SK-N-SH treated with all-trans-retinoic acid at 6 μM for 48 hours (cell line): ENCODE measurements around the gene CDK4.

Source experiments
- ATAC-seq: fragments of 200-7000 bp; cut with Tn5 transposase; 3 replicates; pipeline ENCODE4 v1.9.1; 2020; ENCODE audit warnings: mild to moderate bottlenecking, moderate library complexity
- ARNTL ChIP-seq: fragments of 450-650 bp; formaldehyde crosslinking; IDR thresholded peaks from 2 replicates; pipeline ENCODE4 v1.5.0; 2020; ENCODE audit warnings: low read depth, mild to moderate bottlenecking, moderate library complexity, borderline replicate concordance
- BACH2 ChIP-seq: fragments of 250-450 bp; sonication (Bioruptor Pico); IDR thresholded peaks from 2 replicates; pipeline ENCODE4 v1.9.0; 2021; ENCODE audit warnings: mild to moderate bottlenecking, borderline replicate concordance
- CREB5 ChIP-seq: fragments of 250-450 bp; sonication (Bioruptor Pico); IDR thresholded peaks from 2 replicates; pipeline ENCODE4 v1.5.1; 2020; ENCODE audit warnings: low read depth, mild to moderate bottlenecking, moderate library complexity
- CSDC2 ChIP-seq: fragments of 250-450 bp; sonication (Bioruptor Pico); IDR thresholded peaks from 2 replicates; pipeline ENCODE4 v1.5.0; 2020; ENCODE audit warnings: mild to moderate bottlenecking, moderate library complexity
- CSRNP3 ChIP-seq: fragments of 250-450 bp; sonication (Bioruptor Pico); IDR thresholded peaks from 2 replicates; pipeline ENCODE4 v1.5.1; 2021; ENCODE audit warnings: mild to moderate bottlenecking, moderate library complexity
- GLIS3 ChIP-seq: fragments of 250-450 bp; sonication (Bioruptor Pico); IDR thresholded peaks from 2 replicates; pipeline ENCODE4 v1.5.0; 2020; ENCODE audit warnings: mild to moderate bottlenecking, moderate library complexity
- ISL1 ChIP-seq: fragments of 250-450 bp; sonication (Bioruptor Pico); IDR thresholded peaks from 2 replicates; pipeline ENCODE4 v2.1.2; 2022; ENCODE audit warnings: mild to moderate bottlenecking, moderate library complexity
- OSR1 ChIP-seq: fragments of 250-450 bp; sonication (Bioruptor Pico); IDR thresholded peaks from 2 replicates; pipeline ENCODE4 v1.8.0; 2022; ENCODE audit warnings: moderate library complexity, mild to moderate bottlenecking, inconsistent platforms
- PATZ1 ChIP-seq: fragments of 250-450 bp; sonication (Bioruptor Pico); IDR thresholded peaks from 2 replicates; pipeline ENCODE4 v1.8.0; 2020; ENCODE audit warnings: mild to moderate bottlenecking, moderate library complexity, borderline replicate concordance
- POU6F1 ChIP-seq: fragments of 250-450 bp; sonication (Bioruptor Pico); IDR thresholded peaks from 2 replicates; pipeline ENCODE4 v1.8.0; 2021; ENCODE audit warnings: low read depth, mild to moderate bottlenecking, moderate library complexity, borderline replicate concordance
- PPARA ChIP-seq: fragments of 250-450 bp; sonication (Bioruptor Pico); IDR thresholded peaks from 2 replicates; pipeline ENCODE4 v1.5.0; 2020; ENCODE audit warnings: mild to moderate bottlenecking, borderline replicate concordance
- RARB ChIP-seq: fragments of 250-450 bp; sonication (Bioruptor Pico); IDR thresholded peaks from 2 replicates; pipeline ENCODE4 v1.8.0; 2021; ENCODE audit warnings: mild to moderate bottlenecking, moderate library complexity
- SNAI2 ChIP-seq: fragments of 250-450 bp; sonication (Bioruptor Pico); IDR thresholded peaks from 2 replicates; pipeline ENCODE4 v1.5.0; 2020; ENCODE audit warnings: mild to moderate bottlenecking, moderate library complexity
- TCF4 ChIP-seq: fragments of 250-450 bp; sonication (Bioruptor Pico); IDR thresholded peaks from 2 replicates; pipeline ENCODE4 v1.8.0; 2021; ENCODE audit warnings: mild to moderate bottlenecking, moderate library complexity, borderline replicate concordance
- TOX ChIP-seq: fragments of 250-450 bp; sonication (Bioruptor Pico); IDR thresholded peaks from 2 replicates; pipeline ENCODE4 v1.8.0; 2021; ENCODE audit warnings: mild to moderate bottlenecking, moderate library complexity, borderline replicate concordance
- TSHZ2 ChIP-seq: fragments of 250-450 bp; sonication (Bioruptor Pico); IDR thresholded peaks from 2 replicates; pipeline ENCODE4 v1.5.0; 2020; ENCODE audit warnings: mild to moderate bottlenecking, moderate library complexity
- ZC3H10 ChIP-seq: fragments of 250-450 bp; sonication (Bioruptor Pico); IDR thresholded peaks from 2 replicates; pipeline ENCODE4 v1.5.1; 2021; ENCODE audit warnings: mild to moderate bottlenecking, moderate library complexity
- ZFP3 ChIP-seq: fragments of 250-450 bp; sonication (Bioruptor Pico); IDR thresholded peaks from 2 replicates; pipeline ENCODE4 v1.5.0; 2020; ENCODE audit warnings: mild to moderate bottlenecking, moderate library complexity
- ZFP30 ChIP-seq: fragments of 450-650 bp; formaldehyde crosslinking; IDR thresholded peaks from 2 replicates; pipeline ENCODE4 v1.5.0; 2022; ENCODE audit warnings: mild to moderate bottlenecking, moderate library complexity
- ZNF565 ChIP-seq: fragments of 450-650 bp; formaldehyde crosslinking; conservative IDR thresholded peaks from 2 replicates; pipeline ENCODE4 v1.5.0; 2020; ENCODE audit warnings: low read depth, mild to moderate bottlenecking, moderate library complexity
- ZNF70 ChIP-seq: fragments of 450-650 bp; formaldehyde crosslinking; IDR thresholded peaks from 2 replicates; pipeline ENCODE4 v1.5.0; 2020; ENCODE audit warnings: mild to moderate bottlenecking, moderate library complexity
- ZNF8 ChIP-seq: fragments of 450-650 bp; formaldehyde crosslinking; IDR thresholded peaks from 2 replicates; pipeline ENCODE4 v1.5.0; 2020; ENCODE audit warnings: mild to moderate bottlenecking, moderate library complexity

CDK4 gene

GRCh38 chr12:57796996-57797395, 44.9 kb upstream of the CDK4 start:
- no peak for TF ChIP-seq ZFP3
- TF ChIP-seq ZC3H10 (CRISPR knock-in tag), result no peak
- TF ChIP-seq ISL1 (CRISPR knock-in tag), result no peak
- TF ChIP-seq CSDC2, result no peak
- TF ChIP-seq RARB (CRISPR knock-in tag), result no peak
- TF ChIP-seq OSR1 (CRISPR knock-in tag), result no peak
- no peak for TF ChIP-seq POU6F1 (CRISPR knock-in tag)
- TF ChIP-seq PATZ1, result no peak
- no peak for TF ChIP-seq CREB5 (CRISPR knock-in tag)
- TF ChIP-seq TOX (CRISPR knock-in tag), result no peak
- TF ChIP-seq BACH2, result no peak
- no peak for TF ChIP-seq GLIS3
- TF ChIP-seq SNAI2 (CRISPR knock-in tag), result no peak
- no peak for TF ChIP-seq ARNTL (CRISPR knock-in tag)
- no peak for TF ChIP-seq CSRNP3
- no peak for TF ChIP-seq TCF4 (CRISPR knock-in tag)
- ATAC-seq, result no peak

- no peak for ATAC-seq
- TF ChIP-seq CSDC2 (no peak), ZNF8 (CRISPR knock-in tag) (no peak), TSHZ2 (CRISPR knock-in tag) (no peak), TOX (CRISPR knock-in tag) (no peak), ZNF565 (CRISPR knock-in tag) (no peak), SNAI2 (CRISPR knock-in tag) (no peak), CSRNP3 (no peak), PATZ1 (no peak), ZFP30 (CRISPR knock-in tag) (no peak), ZFP3 (no peak), BACH2 (no peak), ZNF70 (CRISPR knock-in tag) (no peak), TCF4 (CRISPR knock-in tag) (no peak), OSR1 (CRISPR knock-in tag) (no peak), POU6F1 (CRISPR knock-in tag) (no peak), ARNTL (CRISPR knock-in tag) (no peak), RARB (CRISPR knock-in tag) (no peak), CREB5 (CRISPR knock-in tag) (no peak), PPARA (no peak), GLIS3 (no peak)
These were observed 43.2 kb upstream of the CDK4 start for GRCh38 chr12:57795354-57795753.
